HepG2 (cell line): ENCODE results near the gene GTSF1L. TPM values are rescaled to one million over a fixed set of nuclear protein-coding genes. Genes with fewer than 3 reads are reported as not detected.
A peak's percentile ranks its signal among the peaks of the same experiment; 100 is the strongest.

Source experiments
- BORCS8-MEF2B ChIP-seq: sonication (generic); formaldehyde crosslinking; IDR thresholded peaks from 2 replicates; pipeline ENCODE4 v1.8.0; 2022; ENCODE audit warnings: mild to moderate bottlenecking, missing genetic modification reagents
- FOXK1 ChIP-seq: sonication (generic); formaldehyde crosslinking; IDR thresholded peaks from 2 replicates; pipeline ENCODE4 v1.4.0; 2020; ENCODE audit warnings: low read depth, missing genetic modification reagents, borderline replicate concordance
- FOXO1 ChIP-seq: sonication (generic); formaldehyde crosslinking; IDR thresholded peaks from 2 replicates; pipeline ENCODE4 v1.4.0; 2020; ENCODE audit warnings: missing genetic modification reagents
- KLF9 ChIP-seq: IDR thresholded peaks from 2 replicates; pipeline ENCODE4 v1.6.1; 2016; ENCODE audit warnings: low read depth
- MTA1 ChIP-seq: sonication (generic); formaldehyde crosslinking; IDR thresholded peaks from 2 replicates; pipeline ENCODE4 v1.4.0; 2020; ENCODE audit warnings: missing genetic modification reagents, mild to moderate bottlenecking, borderline replicate concordance
- RBFOX2 ChIP-seq: fragments of 200-400 bp; formaldehyde crosslinking; IDR thresholded peaks from 2 replicates; pipeline ENCODE4 v1.6.1; 2017; ENCODE audit warnings: low read depth, mild to moderate bottlenecking, low read length
- RBM22 ChIP-seq: fragments of 200-400 bp; formaldehyde crosslinking; optimal IDR thresholded peaks from 2 replicates; pipeline ENCODE3; 2017; ENCODE audit warnings: mild to moderate bottlenecking, low read length, moderate library complexity
- REPIN1 ChIP-seq: sonication (generic); formaldehyde crosslinking; IDR thresholded peaks from 2 replicates; pipeline ENCODE4 v1.8.0; 2022; ENCODE audit warnings: missing genetic modification reagents, low read depth, mild to moderate bottlenecking, borderline replicate concordance
- TEAD2 ChIP-seq: sonication (generic); formaldehyde crosslinking; IDR thresholded peaks from 2 replicates; pipeline ENCODE4 v1.9.0; 2021; ENCODE audit warnings: missing genetic modification reagents
- TEAD3 ChIP-seq: optimal IDR thresholded peaks from 2 replicates; pipeline ENCODE3; 2016; ENCODE audit warnings: borderline replicate concordance
- ZNF224 ChIP-seq: sonication (generic); formaldehyde crosslinking; IDR thresholded peaks from 2 replicates; pipeline ENCODE4 v1.5.0; 2020; ENCODE audit warnings: mild to moderate bottlenecking, missing genetic modification reagents
- ZNF326 ChIP-seq: sonication (generic); formaldehyde crosslinking; IDR thresholded peaks from 2 replicates; pipeline ENCODE4 v1.4.0; 2020; ENCODE audit warnings: missing genetic modification reagents, borderline replicate concordance
- ZNF335 ChIP-seq: sonication (generic); formaldehyde crosslinking; IDR thresholded peaks from 2 replicates; pipeline ENCODE4 v1.4.0; 2020; ENCODE audit warnings: missing genetic modification reagents
- ZNF367 ChIP-seq: sonication (generic); formaldehyde crosslinking; IDR thresholded peaks from 2 replicates; pipeline ENCODE4 v1.4.0; 2020; ENCODE audit warnings: missing genetic modification reagents, borderline replicate concordance
- ZNF446 ChIP-seq: sonication (generic); formaldehyde crosslinking; IDR thresholded peaks from 2 replicates; pipeline ENCODE4 v1.5.0; 2020; ENCODE audit warnings: mild to moderate bottlenecking, missing genetic modification reagents
- ZNF530 ChIP-seq: sonication (generic); formaldehyde crosslinking; IDR thresholded peaks from 2 replicates; pipeline ENCODE4 v1.5.0; 2020; ENCODE audit warnings: low read depth, mild to moderate bottlenecking, missing genetic modification reagents
- ZNF777 ChIP-seq: sonication (generic); formaldehyde crosslinking; IDR thresholded peaks from 2 replicates; pipeline ENCODE4 v1.4.0; 2020; ENCODE audit warnings: missing genetic modification reagents
- ZSCAN31 ChIP-seq: sonication (generic); formaldehyde crosslinking; IDR thresholded peaks from 2 replicates; pipeline ENCODE4 v1.5.0; 2020; ENCODE audit warnings: low read depth, mild to moderate bottlenecking, missing genetic modification reagents
- ZSCAN9 ChIP-seq: IDR thresholded peaks from 2 replicates; pipeline ENCODE4 v1.6.1; 2016; ENCODE audit warnings: borderline replicate concordance
- polyA plus RNA-seq, 8 experiments: library from polyadenylated mRNA; depleted of rRNA in 3 of 8; stranded (reverse) in 7 of 8; unstranded in 1 of 8; fragments of >200 nt; fragmentation: Illumina TruSeq in 4 of 8; extraction: Trizol in 4 of 8; gene quantifications; 2 replicates each; pipeline versions ENCODE4 v1.2.1 to v1.2.3, GENCODE V29; 2011 to 2016; ENCODE audit warnings: low read depth in 4 of 8, missing spikeins in 1 of 8, mixed read lengths in 1 of 8; ENCODE audit not compliant: insufficient read depth in 1 of 8
- total RNA-seq, 5 experiments: library from RNA; depleted of rRNA; stranded (reverse); fragments of >200 nt; fragmentation: Illumina TruSeq; extraction: Trizol; gene quantifications; 2 replicates each; pipeline ENCODE4 v1.2.3, GENCODE V29; 2016; ENCODE audit warnings: low read depth in 1 of 5
- TF ChIP-seq, protein P1 (sequence below): sonication (generic); formaldehyde crosslinking; IDR thresholded peaks from 2 replicates; pipeline ENCODE4 v1.8.0; 2022; ENCODE audit warnings: missing genetic modification reagents, mild to moderate bottlenecking, moderate library complexity, borderline replicate concordance
- TF ChIP-seq, protein P2 (sequence below), 2 experiments: sonication (generic) in 1 of 2; formaldehyde crosslinking in 1 of 2; IDR thresholded peaks; 2 replicates each; pipeline versions ENCODE4 v1.4.0 to v1.6.1; 2018 to 2020; ENCODE audit warnings: missing genetic modification reagents in 2 of 2, borderline replicate concordance in 1 of 2, low read depth in 1 of 2, mild to moderate bottlenecking in 1 of 2, missing biosample characterization in 1 of 2
- TF ChIP-seq, protein P3 (sequence below): sonication (generic); formaldehyde crosslinking; IDR thresholded peaks from 2 replicates; pipeline ENCODE4 v1.9.0; 2022; ENCODE audit warnings: missing genetic modification reagents, mild to moderate bottlenecking, borderline replicate concordance
- TF ChIP-seq, protein P4 (sequence below): sonication (generic); formaldehyde crosslinking; IDR thresholded peaks from 2 replicates; pipeline ENCODE4 v1.4.0; 2020; ENCODE audit warnings: low read depth, mild to moderate bottlenecking, missing genetic modification reagents

The GTSF1L gene
- total and polyA plus RNA-seq, 2 of the 13 experiments (the other 11 are each of a cell fraction or from before 2014, with no cell fraction given): not detected

DNA sequence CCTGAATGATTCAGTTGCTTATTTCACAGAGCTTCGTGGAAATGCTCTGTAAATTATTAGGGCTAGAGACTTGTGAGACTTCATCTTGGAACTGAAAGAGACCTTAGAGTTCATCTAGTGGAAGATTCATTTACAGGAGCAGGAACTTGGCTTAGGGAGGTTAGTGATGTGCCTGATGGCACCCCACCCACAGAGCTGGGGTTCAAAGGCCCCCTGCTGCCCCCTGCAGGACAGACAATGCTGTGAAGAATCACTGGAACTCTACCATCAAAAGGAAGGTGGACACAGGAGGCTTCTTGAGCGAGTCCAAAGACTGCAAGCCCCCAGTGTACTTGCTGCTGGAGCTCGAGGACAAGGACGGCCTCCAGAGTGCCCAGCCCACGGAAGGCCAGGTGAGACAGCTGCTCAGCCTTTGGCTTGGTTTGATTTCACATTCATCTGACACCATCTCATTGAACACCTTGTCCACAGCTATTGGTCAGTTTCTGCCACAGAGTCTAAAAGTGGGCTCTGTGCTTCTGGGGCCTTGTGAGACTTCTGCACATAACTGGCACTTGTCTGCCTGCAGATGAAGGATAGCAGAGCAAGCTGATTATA is 34.8 kb downstream of the GTSF1L start (continued):
- TF ChIP-seq, protein P1, sequence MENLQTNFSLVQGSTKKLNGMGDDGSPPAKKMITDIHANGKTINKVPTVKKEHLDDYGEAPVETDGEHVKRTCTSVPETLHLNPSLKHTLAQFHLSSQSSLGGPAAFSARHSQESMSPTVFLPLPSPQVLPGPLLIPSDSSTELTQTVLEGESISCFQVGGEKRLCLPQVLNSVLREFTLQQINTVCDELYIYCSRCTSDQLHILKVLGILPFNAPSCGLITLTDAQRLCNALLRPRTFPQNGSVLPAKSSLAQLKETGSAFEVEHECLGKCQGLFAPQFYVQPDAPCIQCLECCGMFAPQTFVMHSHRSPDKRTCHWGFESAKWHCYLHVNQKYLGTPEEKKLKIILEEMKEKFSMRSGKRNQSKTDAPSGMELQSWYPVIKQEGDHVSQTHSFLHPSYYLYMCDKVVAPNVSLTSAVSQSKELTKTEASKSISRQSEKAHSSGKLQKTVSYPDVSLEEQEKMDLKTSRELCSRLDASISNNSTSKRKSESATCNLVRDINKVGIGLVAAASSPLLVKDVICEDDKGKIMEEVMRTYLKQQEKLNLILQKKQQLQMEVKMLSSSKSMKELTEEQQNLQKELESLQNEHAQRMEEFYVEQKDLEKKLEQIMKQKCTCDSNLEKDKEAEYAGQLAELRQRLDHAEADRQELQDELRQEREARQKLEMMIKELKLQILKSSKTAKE (CRISPR knock-in tag): no peak
- TF ChIP-seq BORCS8-MEF2B (CRISPR knock-in tag): peak; percentile 77; the same call in 1 of the 2 replicates
- TF ChIP-seq ZNF335 (CRISPR knock-in tag): peak; percentile 43; the same call in 1 of the 2 replicates
- TF ChIP-seq KLF9: no peak
- TF ChIP-seq ZSCAN9 (CRISPR knock-in tag): peak; percentile 61; the same call in 1 of the 2 replicates
- TF ChIP-seq ZNF224: no peak
- peak; percentile 44; the same call in 1 of the 2 replicates for TF ChIP-seq FOXO1 (CRISPR knock-in tag)
- TF ChIP-seq, protein P2, sequence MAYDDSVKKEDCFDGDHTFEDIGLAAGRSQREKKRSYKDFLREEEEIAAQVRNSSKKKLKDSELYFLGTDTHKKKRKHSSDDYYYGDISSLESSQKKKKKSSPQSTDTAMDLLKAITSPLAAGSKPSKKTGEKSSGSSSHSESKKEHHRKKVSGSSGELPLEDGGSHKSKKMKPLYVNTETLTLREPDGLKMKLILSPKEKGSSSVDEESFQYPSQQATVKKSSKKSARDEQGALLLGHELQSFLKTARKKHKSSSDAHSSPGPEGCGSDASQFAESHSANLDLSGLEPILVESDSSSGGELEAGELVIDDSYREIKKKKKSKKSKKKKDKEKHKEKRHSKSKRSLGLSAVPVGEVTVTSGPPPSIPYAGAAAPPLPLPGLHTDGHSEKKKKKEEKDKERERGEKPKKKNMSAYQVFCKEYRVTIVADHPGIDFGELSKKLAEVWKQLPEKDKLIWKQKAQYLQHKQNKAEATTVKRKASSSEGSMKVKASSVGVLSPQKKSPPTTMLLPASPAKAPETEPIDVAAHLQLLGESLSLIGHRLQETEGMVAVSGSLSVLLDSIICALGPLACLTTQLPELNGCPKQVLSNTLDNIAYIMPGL (CRISPR knock-in tag; IDR thresholded peaks at IDR 0.05; ENCODE audit: borderline replicate concordance in 1 of 2, low read depth in 1 of 2): peak in 1 of 2 experiments; percentile 54; a peak in 1 of 4 replicates
- TF ChIP-seq ZNF367 (CRISPR knock-in tag): no peak
- 0 out of 2 replicates have a peak, but pooled peaks have one; percentile 12 for TF ChIP-seq FOXK1 (CRISPR knock-in tag)
- no peak for TF ChIP-seq MTA1 (CRISPR knock-in tag)
- no peak for TF ChIP-seq RBFOX2
- TF ChIP-seq REPIN1 (CRISPR knock-in tag): peak; percentile 42; the same call in 1 of the 2 replicates
- no peak for TF ChIP-seq ZNF446 (CRISPR knock-in tag)
- peak; percentile 65 for TF ChIP-seq TEAD3 (CRISPR knock-in tag)
- no peak for TF ChIP-seq RBM22
- TF ChIP-seq, protein P3, sequence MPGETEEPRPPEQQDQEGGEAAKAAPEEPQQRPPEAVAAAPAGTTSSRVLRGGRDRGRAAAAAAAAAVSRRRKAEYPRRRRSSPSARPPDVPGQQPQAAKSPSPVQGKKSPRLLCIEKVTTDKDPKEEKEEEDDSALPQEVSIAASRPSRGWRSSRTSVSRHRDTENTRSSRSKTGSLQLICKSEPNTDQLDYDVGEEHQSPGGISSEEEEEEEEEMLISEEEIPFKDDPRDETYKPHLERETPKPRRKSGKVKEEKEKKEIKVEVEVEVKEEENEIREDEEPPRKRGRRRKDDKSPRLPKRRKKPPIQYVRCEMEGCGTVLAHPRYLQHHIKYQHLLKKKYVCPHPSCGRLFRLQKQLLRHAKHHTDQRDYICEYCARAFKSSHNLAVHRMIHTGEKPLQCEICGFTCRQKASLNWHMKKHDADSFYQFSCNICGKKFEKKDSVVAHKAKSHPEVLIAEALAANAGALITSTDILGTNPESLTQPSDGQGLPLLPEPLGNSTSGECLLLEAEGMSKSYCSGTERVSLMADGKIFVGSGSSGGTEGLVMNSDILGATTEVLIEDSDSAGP (CRISPR knock-in tag): 0 out of 2 replicates have a peak, but pooled peaks have one; percentile 20
- peak; percentile 41; the same call in 1 of the 2 replicates for TF ChIP-seq ZSCAN31
- 0 out of 2 replicates have a peak, but pooled peaks have one; percentile 36 for TF ChIP-seq ZNF326
- TF ChIP-seq ZNF777 (CRISPR knock-in tag): no peak
- TF ChIP-seq, protein P4, sequence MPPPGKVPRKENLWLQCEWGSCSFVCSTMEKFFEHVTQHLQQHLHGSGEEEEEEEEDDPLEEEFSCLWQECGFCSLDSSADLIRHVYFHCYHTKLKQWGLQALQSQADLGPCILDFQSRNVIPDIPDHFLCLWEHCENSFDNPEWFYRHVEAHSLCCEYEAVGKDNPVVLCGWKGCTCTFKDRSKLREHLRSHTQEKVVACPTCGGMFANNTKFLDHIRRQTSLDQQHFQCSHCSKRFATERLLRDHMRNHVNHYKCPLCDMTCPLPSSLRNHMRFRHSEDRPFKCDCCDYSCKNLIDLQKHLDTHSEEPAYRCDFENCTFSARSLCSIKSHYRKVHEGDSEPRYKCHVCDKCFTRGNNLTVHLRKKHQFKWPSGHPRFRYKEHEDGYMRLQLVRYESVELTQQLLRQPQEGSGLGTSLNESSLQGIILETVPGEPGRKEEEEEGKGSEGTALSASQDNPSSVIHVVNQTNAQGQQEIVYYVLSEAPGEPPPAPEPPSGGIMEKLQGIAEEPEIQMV (CRISPR knock-in tag): no peak
- TF ChIP-seq TEAD2 (CRISPR knock-in tag): no peak
- TF ChIP-seq ZNF530 (CRISPR knock-in tag): no peak
